ENCODE measurements around the gene EXOC4.

DNA sequence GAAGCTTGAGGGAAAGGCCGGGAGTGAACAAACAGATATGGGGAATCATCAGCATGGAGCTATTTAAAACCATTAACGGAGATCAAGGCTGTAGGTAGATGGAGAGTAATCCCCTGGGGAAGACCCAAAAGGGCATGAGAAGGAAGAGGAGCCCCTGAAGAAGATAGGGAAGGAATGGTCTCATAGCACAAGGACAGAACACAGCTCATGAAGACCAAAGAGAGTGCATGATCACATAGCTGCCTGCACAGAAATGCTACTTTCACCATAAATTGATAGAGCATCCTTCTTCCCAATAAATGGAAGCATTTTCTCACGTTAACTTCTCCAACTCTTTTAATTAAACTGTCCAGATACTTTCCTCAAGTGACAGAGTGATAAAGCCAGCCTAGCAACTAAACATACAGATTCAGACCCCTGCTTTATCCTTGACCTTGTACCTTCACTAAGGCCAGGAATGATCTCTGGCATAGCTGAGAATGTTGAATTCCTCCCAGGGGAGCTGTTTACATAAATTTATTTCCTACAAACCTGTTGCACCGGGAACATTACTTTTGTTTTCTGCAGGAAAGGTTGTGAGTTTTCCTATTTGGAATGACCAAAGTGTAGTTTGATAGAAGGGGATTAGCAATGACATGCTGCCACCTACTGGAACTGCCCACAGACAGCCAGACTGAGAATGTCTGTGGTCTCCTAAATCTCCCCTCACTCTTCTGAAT, 763.5 kb downstream of the EXOC4 start:
- TF ChIP-seq, protein P1, sequence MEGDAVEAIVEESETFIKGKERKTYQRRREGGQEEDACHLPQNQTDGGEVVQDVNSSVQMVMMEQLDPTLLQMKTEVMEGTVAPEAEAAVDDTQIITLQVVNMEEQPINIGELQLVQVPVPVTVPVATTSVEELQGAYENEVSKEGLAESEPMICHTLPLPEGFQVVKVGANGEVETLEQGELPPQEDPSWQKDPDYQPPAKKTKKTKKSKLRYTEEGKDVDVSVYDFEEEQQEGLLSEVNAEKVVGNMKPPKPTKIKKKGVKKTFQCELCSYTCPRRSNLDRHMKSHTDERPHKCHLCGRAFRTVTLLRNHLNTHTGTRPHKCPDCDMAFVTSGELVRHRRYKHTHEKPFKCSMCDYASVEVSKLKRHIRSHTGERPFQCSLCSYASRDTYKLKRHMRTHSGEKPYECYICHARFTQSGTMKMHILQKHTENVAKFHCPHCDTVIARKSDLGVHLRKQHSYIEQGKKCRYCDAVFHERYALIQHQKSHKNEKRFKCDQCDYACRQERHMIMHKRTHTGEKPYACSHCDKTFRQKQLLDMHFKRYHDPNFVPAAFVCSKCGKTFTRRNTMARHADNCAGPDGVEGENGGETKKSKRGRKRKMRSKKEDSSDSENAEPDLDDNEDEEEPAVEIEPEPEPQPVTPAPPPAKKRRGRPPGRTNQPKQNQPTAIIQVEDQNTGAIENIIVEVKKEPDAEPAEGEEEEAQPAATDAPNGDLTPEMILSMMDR (IDR thresholded peaks at IDR 0.05; ENCODE audit: extremely low read depth in 1 of 2, insufficient read depth in 1 of 2, low read depth in 1 of 2, low read length in 2 of 2), result peak; percentile 59 to 76
- TF ChIP-seq POLR2A (IDR thresholded peaks at IDR 0.05; ENCODE audit: low read depth, low read length) (no peak), EZH2 (IDR thresholded peaks at IDR 0.05; ENCODE audit: borderline replicate concordance, low read depth, low read length, severe bottlenecking) (no peak)
